ENCODE measurements around the gene GPR61. TPM values are rescaled to one million over a fixed set of nuclear protein-coding genes. Genes with fewer than 3 reads are reported as not detected.

GPR61 gene
- total RNA-seq, 1 donor from 2014 or later: 0.08 TPM

- intact Hi-C loops (cut with micrococcal nuclease): no loop called here
- no peak for TF ChIP-seq CTCF (IDR thresholded peaks at IDR 0.05; ENCODE audit: borderline replicate concordance)
- Histone ChIP-seq H3K4me1 (peaks cover 21% of the 10 kb centered on the region), H3K27me3 (ENCODE audit: low read depth) (no peaks in the 10 kb centered on the region), H3K36me3 (peaks cover 23% of the 10 kb centered on the region), H3K4me3 (no peak overlapping the region), H3K27ac (replicated peaks) (no peak overlapping the region), H3K9me3 (replicated peaks) (no peaks in the 10 kb centered on the region)
- no peak for DNase-seq
Observed at GRCh38 chr1:109503935-109504334, 35.7 kb upstream of the GPR61 start.

- intact Hi-C loops (cut with micrococcal nuclease): no loop called here
- Histone ChIP-seq H3K36me3 (peaks cover 23% of the 10 kb centered on the region), H3K4me3 (no peak overlapping the region), H3K27me3 (ENCODE audit: low read depth) (no peaks in the 10 kb centered on the region), H3K4me1 (peaks cover 28% of the 10 kb centered on the region), H3K27ac (replicated peaks) (no peak overlapping the region), H3K9me3 (replicated peaks) (no peaks in the 10 kb centered on the region)
- no peak for DNase-seq
- no peak for TF ChIP-seq CTCF (IDR thresholded peaks at IDR 0.05; ENCODE audit: borderline replicate concordance)
Observed at GRCh38 chr1:109504974-109505373, 34.7 kb upstream of the GPR61 start.

GRCh38 chr1:109508001-109508872 is 31.4 kb upstream of the GPR61 start:
- intact Hi-C loops (cut with micrococcal nuclease): no loop called here
- H3K36me3 ChIP-seq: peaks cover 9% of the 10 kb centered on the region
- TF ChIP-seq CTCF (IDR thresholded peaks at IDR 0.05; ENCODE audit: borderline replicate concordance): no peak
- peaks cover 34% of the 10 kb centered on the region for H3K4me1 ChIP-seq
- no peaks in the 10 kb centered on the region for H3K27me3 ChIP-seq (ENCODE audit: low read depth)
- DNase-seq: no peak
- peak overlapping the region; percentile 75 for H3K27ac ChIP-seq (replicated peaks)
- H3K4me3 ChIP-seq: peak overlapping the region; percentile 77
- H3K9me3 ChIP-seq (replicated peaks): no peaks in the 10 kb centered on the region

- Histone ChIP-seq H3K4me1 (peaks cover 34% of the 10 kb centered on the region), H3K4me3 (peak overlapping the region; percentile 77), H3K27me3 (ENCODE audit: low read depth) (no peaks in the 10 kb centered on the region), H3K36me3 (peaks cover 9% of the 10 kb centered on the region), H3K9me3 (replicated peaks) (no peaks in the 10 kb centered on the region), H3K27ac (replicated peaks) (peak overlapping the region; percentile 75)
- no peak for TF ChIP-seq CTCF (IDR thresholded peaks at IDR 0.05; ENCODE audit: borderline replicate concordance)
- intact Hi-C loops (cut with micrococcal nuclease): no loop called here
- no peak for DNase-seq
Observed at GRCh38 chr1:109508873-109509175, 30.8 kb upstream of the GPR61 start.

- intact Hi-C loops (cut with micrococcal nuclease): loop anchor here (10.0 kb wide), 1 partner anchor 235 kb away; no protein-coding TSS in a partner anchor
- peak; percentile 71 for DNase-seq
Observed at GRCh38 chr1:109509176-109510134, 30.2 kb upstream of the GPR61 start, which contains the start of gene AMIGO1. TSS of gene AMIGO1 (minus strand) at chr1:109509727. CDS start at chr1:109508912, 815 bp downstream.

More at GRCh38 chr1:109509176-109510134, 30.2 kb upstream of the GPR61 start, which contains the start of gene AMIGO1:
- Histone ChIP-seq H3K4me3 (peak within 1 kb of the TSS; percentile 77), H3K36me3 (peaks cover 9% of the 10 kb centered on the region), H3K27me3 (ENCODE audit: low read depth) (no peaks in the 10 kb centered on the region), H3K4me1 (peaks cover 34% of the 10 kb centered on the region), H3K27ac (replicated peaks) (peak within 1 kb of the TSS; percentile 75), H3K9me3 (replicated peaks) (no peaks in the 10 kb centered on the region)
- no peak for TF ChIP-seq CTCF (IDR thresholded peaks at IDR 0.05; ENCODE audit: borderline replicate concordance)
